ENCODE data around the gene XYLT1.

Gene XYLT1

DNA sequence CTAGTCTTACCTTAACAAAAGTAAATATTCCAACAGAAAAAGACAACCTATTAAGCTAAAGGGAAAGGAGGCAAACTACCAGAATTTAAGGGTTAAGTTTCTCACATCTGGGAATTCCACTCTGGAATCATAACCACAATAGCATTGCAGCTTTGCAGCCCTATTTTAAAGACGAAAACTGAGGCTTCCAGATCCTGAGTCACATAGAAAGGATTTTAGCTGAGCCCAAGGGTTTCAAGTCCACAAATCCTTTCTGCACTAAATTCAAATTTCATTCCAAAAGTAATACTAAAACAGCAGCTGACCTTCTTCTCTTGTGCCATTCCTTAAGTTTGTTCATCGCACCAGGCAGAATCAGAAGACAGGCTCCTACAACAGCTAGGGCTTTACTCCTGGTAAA lies 17.8 kb downstream of the XYLT1 start:
- TF ChIP-seq, protein P1, sequence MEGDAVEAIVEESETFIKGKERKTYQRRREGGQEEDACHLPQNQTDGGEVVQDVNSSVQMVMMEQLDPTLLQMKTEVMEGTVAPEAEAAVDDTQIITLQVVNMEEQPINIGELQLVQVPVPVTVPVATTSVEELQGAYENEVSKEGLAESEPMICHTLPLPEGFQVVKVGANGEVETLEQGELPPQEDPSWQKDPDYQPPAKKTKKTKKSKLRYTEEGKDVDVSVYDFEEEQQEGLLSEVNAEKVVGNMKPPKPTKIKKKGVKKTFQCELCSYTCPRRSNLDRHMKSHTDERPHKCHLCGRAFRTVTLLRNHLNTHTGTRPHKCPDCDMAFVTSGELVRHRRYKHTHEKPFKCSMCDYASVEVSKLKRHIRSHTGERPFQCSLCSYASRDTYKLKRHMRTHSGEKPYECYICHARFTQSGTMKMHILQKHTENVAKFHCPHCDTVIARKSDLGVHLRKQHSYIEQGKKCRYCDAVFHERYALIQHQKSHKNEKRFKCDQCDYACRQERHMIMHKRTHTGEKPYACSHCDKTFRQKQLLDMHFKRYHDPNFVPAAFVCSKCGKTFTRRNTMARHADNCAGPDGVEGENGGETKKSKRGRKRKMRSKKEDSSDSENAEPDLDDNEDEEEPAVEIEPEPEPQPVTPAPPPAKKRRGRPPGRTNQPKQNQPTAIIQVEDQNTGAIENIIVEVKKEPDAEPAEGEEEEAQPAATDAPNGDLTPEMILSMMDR (IDR thresholded peaks at IDR 0.05), result no peak
- Mint-ChIP-seq H3K27ac (no peak overlapping the region), H3K4me1 (no peaks in the 10 kb centered on the region), H3K36me3 (ENCODE audit: low read depth) (no peaks in the 10 kb centered on the region), H3K9me3 (no peaks in the 10 kb centered on the region), H3K27me3 (ENCODE audit: low read depth, poor library complexity) (peaks cover 7% of the 10 kb centered on the region), H3K4me3 (no peak overlapping the region)
- no peak for DNase-seq

DNA sequence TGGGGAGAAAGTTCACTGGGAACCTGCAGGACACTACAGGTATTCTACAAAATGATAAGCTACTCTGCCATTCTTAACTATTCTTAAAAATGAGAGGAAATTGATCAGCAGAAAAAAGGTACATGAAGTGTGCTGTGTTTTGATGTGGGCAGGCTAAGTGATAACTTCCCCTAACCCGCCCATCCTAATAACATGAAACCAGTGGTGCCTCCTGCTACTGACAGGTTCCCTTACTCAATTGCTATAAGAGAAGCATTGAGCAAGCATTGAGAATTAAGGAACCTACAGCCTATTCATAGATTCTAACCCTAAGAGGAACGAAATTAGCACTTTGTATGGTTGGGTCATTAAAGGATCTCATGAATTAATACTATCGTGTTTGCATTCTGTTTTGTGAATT lies 18.9 kb downstream of the XYLT1 start:
- Mint-ChIP-seq H3K27me3 (ENCODE audit: low read depth, poor library complexity) (peaks cover 11% of the 10 kb centered on the region), H3K9me3 (no peaks in the 10 kb centered on the region), H3K36me3 (ENCODE audit: low read depth) (no peaks in the 10 kb centered on the region), H3K4me1 (peaks cover 7% of the 10 kb centered on the region), H3K27ac (no peak overlapping the region), H3K4me3 (no peak overlapping the region)
- TF ChIP-seq, protein P1 (IDR thresholded peaks at IDR 0.05), result no peak
- no peak for DNase-seq

DNA sequence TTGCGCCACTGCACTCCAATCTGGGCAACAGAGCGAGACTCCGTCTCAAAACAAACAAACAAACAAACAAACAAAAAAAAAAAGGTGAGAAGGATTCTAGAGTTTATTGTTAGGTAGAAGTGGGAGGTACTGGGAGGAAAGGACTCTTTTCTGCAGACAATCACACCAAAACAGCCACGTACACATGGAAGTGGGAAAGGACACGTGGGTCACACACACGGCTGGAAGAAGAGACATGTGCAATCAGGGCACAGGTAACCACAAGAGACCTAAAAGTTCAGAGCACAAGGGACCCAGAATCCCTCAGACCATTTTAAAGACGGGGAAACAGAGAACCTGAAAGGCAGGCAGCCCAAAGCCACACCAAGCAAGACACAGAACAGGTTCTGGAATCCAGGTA lies 20.5 kb downstream of the XYLT1 start:
- H3K36me3 Mint-ChIP-seq (ENCODE audit: low read depth), result no peaks in the 10 kb centered on the region
- no peak overlapping the region for H3K4me3 Mint-ChIP-seq
- peaks cover 11% of the 10 kb centered on the region for H3K27me3 Mint-ChIP-seq (ENCODE audit: low read depth, poor library complexity)
- H3K9me3 Mint-ChIP-seq, result no peaks in the 10 kb centered on the region
- no peak for DNase-seq
- H3K4me1 Mint-ChIP-seq, result peaks cover 16% of the 10 kb centered on the region
- TF ChIP-seq, protein P1 (IDR thresholded peaks at IDR 0.05), result no peak
- no peak overlapping the region for H3K27ac Mint-ChIP-seq

DNA sequence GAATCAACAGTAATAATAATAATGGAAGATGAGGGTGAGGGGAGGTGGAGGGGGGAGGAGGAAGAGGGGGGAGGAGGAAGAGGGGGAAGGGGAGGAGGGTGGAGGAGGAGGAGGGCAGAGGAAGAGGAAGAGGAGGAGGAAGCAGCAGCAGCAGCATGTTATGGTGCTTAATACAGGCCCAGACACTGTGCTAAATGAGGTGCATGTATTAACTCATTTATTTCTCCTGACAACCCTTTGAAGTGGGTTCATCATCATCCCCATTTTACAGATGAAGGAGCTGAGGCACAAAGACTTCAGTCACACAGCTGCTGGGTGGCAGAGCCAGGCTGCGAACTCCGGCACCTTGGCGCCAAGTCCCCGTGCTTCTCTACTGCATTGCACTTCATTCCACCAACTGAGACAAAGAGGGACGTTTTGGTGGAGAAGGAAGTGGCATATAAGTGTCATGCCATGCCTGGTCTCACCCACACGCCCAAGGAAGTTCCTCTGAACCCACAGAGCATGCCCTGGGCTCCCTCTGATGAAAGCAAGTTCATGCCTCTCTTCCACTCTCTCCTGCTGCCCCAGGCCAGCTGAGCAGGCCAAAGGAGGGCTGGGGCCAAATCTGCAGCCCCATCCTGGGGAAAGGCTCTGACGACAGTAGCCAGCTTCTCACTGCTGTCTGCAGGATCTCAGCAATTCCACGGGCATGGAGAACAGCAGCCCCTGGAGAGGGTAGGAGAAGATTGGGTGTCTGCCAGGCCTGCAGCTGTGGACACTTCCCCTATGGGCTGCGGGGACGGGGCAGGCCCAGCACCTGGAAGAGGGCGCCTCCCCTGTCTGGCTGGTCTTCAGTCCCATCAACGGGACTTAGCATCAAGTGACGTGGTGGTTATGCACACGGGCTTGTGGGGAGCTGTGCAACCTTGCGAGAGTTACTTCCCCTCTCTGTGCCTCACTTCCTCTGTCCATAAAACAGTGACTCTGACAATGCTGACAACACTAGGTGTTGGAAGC lies 21.8 kb downstream of the XYLT1 start:
- peaks cover 11% of the 10 kb centered on the region for H3K27me3 Mint-ChIP-seq (ENCODE audit: low read depth, poor library complexity)
- no peak overlapping the region for H3K4me3 Mint-ChIP-seq
- no peaks in the 10 kb centered on the region for H3K9me3 Mint-ChIP-seq
- H3K4me1 Mint-ChIP-seq, result peaks cover 16% of the 10 kb centered on the region
- peaks cover under 1% of the 10 kb centered on the region for H3K36me3 Mint-ChIP-seq (ENCODE audit: low read depth)
- TF ChIP-seq, protein P1 (IDR thresholded peaks at IDR 0.05), result no peak
- no peak for DNase-seq
- H3K27ac Mint-ChIP-seq, result no peak overlapping the region

DNA sequence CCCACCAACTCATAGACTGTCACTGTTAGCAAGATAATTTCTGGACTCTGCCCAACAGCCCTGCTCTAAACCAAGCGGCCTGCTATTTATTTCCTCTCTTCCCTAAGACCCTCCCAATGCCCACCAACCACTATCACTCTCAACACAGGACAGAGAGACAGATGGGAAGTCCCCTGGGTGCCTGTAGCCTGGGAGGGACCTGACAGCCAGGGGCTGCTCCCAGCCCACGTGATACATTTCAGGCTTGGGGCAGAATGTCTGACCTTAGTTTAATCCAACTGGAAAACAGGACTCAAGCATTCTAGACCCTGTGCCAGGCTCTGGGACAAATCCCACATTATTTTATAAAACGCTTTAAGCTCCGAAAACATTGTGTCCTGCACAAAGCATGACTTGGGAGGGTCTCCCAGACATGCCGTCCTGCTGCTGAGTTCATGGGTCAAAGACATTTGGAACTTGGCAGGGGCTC lies 23.6 kb downstream of the XYLT1 start:
- Mint-ChIP-seq H3K36me3 (ENCODE audit: low read depth) (peaks cover 4% of the 10 kb centered on the region), H3K4me3 (no peak overlapping the region), H3K27me3 (ENCODE audit: low read depth, poor library complexity) (peaks cover 11% of the 10 kb centered on the region), H3K4me1 (peaks cover 16% of the 10 kb centered on the region), H3K27ac (no peak overlapping the region), H3K9me3 (no peaks in the 10 kb centered on the region)
- TF ChIP-seq, protein P1 (IDR thresholded peaks at IDR 0.05), result no peak
- no peak for DNase-seq
